HG02678 (cell line): ENCODE data around the gene CYB5D1.
"Not testable (repeated sequence)": the region's sequence is repeated elsewhere in the genome, so short reads cannot be mapped to it uniquely, and the experiment has no call there.

Source experiments
- ATAC-seq: cut with Tn5 transposase; IDR thresholded peaks from one replicate; pipeline ENCODE4 v1.9.1; 2021; ENCODE audit warnings: mild to moderate bottlenecking, moderate library complexity; ENCODE audit not compliant: unreplicated experiment

Gene CYB5D1, protein sequence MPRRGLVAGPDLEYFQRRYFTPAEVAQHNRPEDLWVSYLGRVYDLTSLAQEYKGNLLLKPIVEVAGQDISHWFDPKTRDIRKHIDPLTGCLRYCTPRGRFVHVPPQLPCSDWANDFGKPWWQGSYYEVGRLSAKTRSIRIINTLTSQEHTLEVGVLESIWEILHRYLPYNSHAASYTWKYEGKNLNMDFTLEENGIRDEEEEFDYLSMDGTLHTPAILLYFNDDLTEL

DNA sequence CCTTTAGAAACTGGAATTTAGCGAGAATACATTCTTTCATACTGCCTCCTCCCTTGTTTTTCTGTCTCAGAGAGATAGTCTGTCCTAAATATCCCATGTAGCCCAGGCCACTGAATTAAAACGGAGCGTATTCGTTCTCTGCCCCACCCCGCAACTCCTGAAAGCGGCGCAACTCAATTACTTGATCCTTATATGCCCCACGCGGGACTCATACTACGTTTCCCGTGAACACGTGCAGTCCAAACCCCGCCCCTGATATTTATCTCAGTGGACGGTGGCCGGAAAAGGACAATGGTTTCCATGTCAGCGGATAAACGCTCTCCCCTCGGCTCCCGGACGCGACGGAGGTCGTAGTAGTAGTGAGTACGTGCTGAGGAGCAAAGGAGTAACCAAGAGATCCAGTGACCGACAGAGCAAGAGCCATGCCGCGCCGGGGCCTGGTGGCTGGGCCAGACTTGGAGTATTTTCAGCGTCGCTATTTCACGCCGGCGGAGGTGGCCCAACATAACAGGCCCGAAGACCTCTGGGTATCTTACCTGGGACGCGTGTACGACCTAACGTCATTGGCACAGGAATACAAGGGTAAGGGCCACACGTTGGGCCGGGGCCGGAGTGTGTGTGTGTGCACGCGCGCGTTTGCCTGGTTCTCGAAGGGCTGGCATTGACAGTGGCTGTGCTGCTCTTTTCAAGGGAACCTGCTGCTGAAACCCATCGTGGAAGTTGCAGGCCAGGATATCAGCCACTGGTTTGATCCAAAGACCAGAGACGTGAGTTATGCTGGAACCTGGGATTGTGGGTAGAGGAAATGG is at the start of gene CYB5D1:
CYB5D1 (plus strand) TSS at position 291 of the 809 bp plus-strand sequence; CDS start at position 423, 132 bp downstream.
- peak; percentile 39 for ATAC-seq

DNA sequence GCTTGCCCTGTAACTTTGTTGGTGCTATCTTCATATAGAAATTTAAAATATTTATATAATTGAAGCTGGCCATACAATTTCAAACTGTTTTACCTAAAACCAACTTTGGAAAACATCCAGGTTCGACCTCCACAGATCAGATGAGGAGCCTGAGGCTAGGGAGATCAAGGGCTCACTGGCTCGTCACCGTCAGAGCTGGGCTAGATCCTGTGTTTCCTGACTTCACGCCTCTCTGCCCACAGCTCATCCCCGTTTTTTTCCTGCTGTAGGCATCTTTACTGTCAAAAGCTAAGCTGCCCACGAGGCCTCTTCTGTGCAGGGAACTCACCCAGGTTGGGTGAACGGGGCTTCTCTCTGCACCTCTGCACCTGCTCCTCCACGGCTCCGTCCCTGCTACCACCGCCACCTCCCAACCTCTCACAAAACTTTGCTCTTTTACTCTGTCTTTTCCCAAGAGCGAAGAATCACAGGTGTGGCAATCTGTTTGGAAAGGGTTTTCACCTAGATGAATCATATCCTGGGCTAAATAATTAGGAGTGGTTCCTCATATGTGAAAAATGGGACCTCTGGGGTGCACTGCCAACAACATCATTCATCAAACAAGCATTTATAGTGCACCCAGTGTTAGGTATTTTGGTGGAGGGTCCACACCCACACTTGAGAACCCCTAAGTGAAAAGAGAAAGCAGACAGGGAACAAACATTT is 48.6 kb upstream of the CYB5D1 start:
- ATAC-seq, result no peak

DNA sequence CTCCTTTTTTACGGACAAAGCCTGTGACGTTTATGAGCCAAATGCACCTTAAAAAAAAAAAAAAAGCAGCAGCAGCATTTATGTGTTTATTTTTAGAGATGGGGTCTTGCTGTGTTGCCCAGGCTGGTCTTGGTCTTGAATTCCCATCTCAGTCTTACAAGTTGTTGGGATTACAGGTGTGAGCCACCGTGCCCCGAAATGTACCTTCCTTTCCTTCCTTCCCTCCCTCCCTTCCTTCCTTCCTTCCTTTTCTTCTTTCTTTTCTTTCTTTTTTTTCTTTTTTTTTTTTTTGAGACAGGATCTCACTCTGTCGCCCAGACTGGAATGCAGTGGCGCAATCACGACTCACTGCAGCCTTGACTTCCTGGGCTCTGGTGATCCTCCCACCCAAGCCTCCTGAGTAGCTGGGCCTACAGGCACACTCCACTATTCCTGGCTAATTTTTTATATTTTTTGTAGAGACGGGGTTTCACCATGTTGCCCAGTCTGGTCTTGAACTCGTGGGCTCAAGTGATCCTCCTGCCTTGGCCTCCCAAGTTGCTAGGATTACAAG is 47.9 kb upstream of the CYB5D1 start:
- not testable (repeated sequence) for ATAC-seq

DNA sequence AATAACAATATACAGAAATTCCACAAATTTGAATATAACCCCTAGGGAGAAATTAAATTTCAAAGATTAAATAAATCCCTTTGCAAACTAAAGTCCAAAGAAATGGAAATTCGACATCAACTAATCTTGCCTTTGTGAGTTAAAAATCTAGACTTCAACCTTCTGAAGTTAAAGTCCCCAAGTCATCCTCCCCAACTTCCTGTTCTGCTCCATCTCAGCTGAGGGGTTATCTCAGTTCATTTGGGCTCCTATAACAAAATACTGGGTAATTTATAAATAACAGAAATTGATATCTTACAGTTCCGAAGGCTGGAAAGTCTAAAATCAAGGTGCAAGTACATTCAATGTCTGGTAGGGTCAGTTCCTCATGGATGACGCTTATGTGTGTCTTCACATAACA is 46.6 kb upstream of the CYB5D1 start:
- no peak for ATAC-seq

DNA sequence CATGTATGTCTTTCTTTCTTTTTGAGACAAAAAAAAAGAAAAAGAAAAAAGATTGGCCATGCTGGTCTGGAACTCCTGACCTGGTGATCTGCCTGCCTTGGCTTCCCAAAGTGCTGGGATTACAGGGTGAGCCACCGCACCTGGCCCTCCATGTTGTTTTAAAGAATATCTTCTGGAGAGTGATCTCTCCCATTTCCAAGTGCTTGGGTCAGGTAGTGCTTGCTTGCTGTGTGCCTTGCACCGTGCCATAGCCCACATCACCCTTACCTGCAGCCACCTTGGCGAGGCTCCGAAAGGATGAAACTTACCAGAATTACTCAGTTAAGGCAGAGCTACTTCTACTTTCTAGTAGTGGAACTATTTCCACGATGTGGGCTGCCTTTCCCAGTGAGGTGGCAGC is 42.8 kb upstream of the CYB5D1 start:
- ATAC-seq, result no peak

DNA sequence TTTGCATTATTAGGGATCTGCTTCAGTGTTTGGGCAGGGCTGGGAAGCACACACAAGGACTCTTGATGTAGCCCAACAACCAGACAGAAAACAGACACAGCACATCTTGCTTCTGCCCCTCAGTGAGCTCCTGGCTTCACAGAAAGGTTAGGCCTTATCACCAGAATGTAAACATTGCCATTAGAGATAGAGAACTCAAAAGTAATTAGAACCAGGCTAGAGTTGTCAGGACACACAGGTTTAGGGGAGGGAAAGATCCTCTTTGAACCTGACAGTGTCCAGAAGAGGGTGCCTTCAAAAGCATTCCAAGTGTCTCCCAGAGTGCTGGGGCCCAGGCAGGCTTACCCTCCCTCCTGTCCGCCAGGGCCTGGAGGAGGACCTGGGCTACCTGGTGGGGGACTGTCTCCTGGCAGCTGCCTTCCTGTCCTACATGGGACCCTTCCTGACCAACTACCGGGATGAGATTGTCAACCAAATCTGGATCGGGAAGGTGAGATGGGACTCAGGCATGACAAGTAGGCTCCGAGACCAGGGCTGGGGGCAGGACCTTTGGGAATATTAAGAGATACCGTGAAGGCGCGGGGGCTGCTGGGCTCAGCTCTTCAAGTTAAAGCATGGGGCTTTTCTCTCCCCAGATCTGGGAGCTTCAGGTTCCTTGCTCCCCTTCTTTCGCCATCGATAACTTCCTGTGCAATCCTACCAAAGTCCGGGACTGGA is 40.7 kb upstream of the CYB5D1 start:
- no peak for ATAC-seq

DNA sequence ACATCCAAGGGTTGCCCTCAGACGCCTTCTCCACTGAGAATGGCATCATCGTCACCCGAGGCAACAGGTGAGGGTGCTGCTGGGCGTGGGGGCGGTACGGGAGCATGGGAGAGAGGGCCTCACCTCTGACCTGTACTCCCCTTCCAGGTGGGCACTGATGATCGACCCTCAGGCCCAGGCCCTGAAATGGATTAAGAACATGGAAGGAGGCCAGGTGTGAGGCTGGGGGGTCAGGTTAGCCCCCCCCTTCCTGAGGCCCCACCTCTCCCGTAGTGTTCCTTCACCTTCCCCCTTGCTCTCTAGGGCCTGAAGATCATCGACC is 40.2 kb upstream of the CYB5D1 start:
- ATAC-seq, result no peak

DNA sequence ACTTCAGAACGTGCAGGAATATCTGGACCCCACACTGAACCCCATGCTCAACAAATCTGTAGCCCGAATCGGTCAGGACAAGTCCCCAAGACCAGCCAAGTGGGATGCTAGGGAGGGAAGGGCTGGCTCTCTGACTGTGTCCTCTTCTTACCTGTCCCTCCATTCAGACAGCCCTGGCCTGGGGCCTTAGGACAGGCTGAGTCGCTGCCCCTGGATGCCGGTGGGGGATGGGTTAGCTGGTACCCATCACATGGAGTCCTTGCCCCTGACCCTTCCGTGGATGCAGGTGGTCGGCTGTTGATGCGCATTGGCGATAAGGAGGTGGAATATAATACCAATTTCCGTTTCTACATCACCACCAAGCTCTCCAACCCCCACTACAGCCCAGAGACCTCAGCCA is 39.8 kb upstream of the CYB5D1 start:
- ATAC-seq, result no peak

DNA sequence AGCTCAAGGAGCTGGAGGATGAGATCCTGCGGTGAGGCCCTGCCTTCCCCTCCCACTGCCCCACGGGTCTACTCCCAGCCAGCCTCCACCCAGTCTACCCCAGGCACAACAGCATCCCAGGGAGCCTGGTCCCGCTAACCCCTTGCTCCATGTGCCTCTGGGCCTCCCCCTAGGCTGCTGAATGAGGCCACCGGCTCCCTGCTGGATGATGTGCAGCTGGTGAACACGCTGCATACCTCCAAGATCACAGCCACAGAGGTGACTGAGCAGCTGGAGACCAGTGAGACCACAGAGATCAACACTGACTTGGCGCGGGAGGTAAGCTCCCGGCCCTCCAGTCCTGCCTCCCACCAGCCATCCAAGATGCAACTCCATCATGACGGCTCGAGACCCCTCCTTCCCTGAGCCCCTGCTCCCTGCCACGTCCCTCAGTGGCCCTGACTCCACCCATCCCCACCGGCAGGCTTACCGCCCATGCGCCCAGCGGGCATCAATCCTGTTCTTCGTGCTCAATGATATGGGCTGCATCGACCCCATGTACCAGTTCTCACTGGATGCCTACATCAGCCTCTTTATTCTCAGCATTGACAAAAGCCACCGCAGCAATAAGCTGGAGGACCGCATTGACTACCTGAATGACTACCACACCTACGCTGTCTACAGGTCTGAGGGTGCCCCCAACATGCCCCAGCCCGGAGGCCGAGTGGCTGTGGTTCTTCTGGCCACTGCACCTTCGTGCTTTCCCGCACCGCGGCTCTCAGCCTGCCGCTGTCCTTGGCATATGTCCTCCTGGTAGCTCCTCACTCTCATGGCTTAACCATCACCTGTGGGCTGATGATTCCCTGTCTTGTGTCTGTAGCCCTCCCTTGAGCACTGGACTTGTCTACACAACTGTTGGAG is 38.8 kb upstream of the CYB5D1 start:
- ATAC-seq, result no peak

DNA sequence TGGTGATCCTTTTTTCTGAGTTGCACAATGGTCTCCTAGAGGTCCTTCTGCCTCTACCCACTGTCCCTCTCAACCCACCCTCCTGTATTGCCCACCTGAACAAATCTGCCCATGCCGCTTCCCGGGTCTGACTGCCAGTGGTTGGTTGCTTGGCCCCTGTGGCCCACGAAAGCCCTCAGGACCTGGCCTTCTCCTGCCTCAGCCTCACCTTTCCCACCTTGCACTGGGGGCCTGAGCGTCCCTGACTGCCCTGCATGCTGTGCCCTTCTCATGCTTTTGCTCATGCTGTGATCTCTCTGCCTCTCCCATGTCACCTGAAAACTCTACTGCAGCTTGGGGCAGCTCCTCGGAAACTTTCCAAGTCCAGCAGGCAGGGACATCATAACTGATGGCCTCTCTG is 37.6 kb upstream of the CYB5D1 start:
- no peak for ATAC-seq

DNA sequence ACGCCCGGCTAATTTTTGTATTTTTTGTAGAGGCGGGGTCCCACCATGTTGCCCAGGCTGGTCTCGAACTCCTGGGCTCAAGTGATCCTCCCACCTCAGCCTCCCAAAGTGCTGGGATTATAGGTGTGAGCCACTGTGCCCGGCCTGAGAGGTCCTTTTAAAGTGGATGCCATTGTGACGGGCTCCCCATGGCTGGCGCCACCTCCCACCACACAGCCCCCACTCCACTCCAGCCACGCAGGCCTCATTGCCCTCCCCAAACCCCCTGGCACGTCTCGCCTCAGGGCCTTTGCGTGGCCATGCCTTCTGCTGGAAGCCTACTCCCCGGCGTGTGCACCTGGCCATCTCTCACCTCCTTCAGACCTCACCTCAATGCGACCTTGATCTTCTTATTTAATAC is 35.7 kb upstream of the CYB5D1 start:
- no peak for ATAC-seq

DNA sequence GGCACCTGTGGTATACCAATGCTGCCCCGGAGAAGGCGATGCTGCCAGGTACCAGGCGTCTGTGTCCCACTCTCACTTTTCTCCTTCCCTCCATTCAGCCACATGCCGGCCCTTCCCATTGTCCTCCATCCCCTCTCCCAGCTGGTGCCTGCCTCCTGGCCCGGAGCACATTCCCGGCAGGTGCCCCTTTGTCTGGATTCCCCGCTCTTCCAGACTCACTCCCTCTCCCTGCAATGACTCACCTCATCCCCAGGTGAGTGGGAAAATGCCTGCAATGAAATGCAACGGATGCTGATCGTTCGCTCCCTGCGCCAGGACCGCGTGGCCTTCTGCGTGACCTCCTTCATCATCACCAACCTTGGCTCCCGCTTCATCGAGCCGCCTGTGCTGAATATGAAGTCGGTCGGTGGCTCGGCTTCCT is 34.2 kb upstream of the CYB5D1 start:
- no peak for ATAC-seq

DNA sequence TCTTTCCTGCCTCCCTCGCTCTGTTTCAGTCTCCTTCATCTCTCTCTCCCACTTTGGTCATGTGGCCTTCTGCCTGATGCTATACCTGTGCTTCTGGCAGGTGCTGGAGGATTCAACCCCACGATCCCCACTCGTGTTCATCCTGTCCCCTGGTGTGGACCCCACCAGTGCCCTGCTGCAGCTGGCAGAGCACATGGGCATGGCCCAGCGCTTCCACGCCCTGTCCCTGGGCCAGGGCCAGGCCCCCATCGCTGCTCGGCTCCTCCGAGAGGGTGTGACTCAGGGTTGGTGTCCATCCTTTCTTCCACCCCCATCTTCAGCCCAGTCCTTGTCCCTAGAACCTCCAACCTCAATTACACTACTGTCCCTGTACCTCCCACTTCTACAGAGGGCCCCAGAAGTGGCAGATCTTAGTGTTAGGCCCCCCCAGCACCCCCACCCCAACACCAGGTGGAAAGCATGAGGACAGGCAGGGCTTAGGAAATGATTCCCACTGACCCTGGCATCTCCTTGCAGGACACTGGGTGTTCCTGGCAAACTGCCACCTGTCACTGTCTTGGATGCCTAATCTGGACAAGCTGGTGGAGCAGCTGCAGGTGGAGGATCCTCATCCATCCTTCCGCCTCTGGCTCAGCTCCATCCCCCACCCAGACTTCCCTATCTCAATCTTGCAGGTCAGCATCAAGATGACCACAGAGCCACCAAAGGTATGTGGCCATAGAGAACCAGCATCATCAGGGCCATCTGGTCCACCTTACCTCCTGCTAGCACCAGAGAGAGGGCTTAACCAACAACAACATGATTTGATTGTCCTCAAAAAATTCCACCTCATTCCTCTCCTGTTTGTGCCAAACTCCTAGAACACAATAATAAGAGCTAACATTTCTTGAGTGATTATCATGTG is 33.5 kb upstream of the CYB5D1 start:
- no peak for ATAC-seq

DNA sequence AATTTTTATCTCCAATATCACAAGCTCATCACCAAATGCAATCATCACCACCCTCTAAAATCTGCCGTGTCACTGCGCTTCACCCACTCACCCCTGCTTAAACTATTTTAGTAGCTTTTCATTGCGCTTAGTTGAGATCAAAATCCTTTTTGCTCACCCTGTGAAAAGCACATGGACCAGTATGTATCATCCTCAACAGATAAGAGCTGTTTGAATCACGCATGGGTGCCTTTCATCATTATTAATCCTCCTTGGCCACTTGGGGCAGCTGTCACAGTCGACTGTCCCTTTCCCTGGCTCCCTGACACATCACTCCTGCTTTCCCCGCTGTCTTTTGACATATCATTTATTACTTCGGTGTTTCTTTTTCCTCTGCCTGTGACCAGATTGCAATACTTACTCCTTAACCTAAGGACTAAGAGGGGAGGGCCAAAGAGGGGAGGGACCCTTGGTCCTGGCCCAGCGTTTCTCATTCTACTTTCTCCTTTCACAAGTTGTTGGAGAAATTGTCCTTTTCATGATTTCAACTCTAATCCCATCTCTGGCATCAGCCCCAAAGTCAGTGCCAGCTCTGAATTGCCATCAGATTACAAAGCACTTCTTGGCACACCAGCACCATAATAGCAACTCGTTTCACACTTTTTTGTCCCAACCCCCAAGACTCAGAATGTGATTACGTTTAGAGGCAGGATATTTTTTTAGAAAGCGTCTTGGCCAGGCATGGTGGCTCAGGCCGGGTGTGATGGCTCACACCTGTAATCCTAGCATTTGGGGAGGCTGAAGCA is 32.4 kb upstream of the CYB5D1 start:
- ATAC-seq, result no peak

DNA sequence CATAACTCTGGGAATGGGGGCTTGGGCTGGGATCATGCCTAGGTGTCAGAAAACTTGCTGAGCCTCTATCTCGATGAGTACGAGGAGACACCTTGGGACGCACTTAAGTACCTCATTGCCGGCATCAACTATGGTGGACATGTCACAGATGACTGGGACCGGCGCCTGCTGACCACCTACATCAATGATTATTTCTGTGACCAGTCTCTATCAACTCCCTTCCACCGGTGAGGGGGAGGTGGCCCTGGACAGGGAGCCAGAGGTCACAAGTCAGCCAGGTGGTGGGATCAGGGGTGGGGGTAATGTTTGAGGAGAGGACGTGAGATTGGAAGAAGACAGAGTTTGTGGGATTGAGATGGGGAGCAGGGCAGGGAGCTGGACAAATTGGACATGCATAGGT is 27.2 kb upstream of the CYB5D1 start:
- no peak for ATAC-seq

DNA sequence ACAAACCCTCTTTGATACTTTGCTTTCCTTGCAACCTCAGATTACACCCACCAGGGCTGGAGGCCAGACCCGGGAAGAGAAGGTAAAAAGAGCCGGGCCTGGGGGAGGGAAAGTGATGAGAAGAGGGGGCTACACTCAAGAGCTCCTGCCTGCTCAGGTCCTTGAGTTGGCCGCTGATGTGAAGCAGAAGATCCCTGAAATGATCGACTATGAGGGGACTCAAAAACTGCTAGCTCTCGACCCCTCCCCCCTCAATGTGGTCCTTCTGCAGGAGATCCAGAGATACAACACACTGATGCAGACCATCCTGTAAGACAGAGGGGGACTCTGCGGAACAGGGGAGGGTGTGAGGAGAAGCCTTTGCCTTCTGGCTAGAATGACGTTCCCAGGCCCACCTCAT is 26.6 kb upstream of the CYB5D1 start:
- ATAC-seq, result no peak

DNA sequence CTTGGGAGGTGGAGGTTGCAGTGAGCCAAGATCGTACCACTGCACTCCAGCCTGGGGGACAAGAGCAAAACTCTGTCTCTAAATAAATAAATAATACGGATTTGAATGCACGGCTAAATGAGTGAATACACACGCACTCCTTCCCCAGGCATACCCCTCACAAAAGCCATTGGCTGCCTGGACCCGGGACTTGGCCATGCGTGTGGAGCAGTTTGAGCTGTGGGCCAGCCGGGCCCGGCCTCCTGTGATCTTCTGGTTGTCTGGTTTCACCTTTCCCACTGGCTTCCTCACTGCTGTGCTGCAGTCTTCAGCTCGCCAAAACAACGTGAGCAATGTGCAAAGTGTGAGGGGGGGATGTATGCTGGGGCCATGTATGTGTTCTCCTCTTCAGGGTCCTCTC is 25.4 kb upstream of the CYB5D1 start:
- no peak for ATAC-seq
